GM21786 (cell line): Measurements from ENCODE around the gene ZNF385A.
"Not testable (repeated sequence)": the region's sequence is repeated elsewhere in the genome, so short reads cannot be mapped to it uniquely, and the experiment has no call there.

Experiments
- ATAC-seq: cut with Tn5 transposase; IDR thresholded peaks from one replicate; pipeline ENCODE4 v1.9.1; 2021; ENCODE audit not compliant: unreplicated experiment

ZNF385A gene

DNA sequence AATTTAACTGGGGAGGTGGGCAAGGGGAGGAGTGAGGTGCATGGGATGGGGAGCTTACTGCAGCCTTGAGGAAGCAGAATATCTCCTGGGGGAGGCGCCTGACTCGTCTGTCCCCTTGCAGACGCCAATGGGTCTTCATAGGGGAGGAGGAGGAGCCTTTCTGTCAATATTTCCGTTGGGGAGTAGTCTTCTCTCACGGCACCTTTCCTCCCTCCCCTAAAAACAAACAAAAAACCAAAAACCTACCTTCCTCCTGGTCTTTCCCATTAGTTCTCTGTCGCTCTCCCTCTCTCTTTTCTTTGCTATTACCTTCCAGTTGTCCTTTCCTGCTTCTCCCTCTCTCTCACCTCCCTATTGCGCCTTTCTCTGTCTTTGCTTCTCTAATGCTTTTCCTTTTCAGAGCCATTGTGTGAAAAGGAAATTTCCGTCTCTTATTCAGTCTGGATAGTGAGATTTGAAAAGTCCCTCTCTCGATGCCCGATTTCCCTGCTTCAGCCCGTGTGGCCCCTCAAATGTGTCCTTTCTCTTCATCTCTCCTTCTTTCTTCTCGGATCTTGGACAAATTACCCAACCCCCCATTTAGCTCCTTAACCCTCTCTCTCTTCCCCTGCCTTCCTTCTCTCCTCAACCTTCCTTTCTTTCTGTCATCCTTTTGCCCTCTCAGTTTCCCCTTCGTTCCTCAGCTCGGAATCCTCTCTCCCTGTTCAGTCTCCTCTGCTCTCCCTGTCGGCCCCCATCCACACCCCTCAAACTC is 26.2 kb downstream of the ZNF385A start:
- ATAC-seq, result no peak

DNA sequence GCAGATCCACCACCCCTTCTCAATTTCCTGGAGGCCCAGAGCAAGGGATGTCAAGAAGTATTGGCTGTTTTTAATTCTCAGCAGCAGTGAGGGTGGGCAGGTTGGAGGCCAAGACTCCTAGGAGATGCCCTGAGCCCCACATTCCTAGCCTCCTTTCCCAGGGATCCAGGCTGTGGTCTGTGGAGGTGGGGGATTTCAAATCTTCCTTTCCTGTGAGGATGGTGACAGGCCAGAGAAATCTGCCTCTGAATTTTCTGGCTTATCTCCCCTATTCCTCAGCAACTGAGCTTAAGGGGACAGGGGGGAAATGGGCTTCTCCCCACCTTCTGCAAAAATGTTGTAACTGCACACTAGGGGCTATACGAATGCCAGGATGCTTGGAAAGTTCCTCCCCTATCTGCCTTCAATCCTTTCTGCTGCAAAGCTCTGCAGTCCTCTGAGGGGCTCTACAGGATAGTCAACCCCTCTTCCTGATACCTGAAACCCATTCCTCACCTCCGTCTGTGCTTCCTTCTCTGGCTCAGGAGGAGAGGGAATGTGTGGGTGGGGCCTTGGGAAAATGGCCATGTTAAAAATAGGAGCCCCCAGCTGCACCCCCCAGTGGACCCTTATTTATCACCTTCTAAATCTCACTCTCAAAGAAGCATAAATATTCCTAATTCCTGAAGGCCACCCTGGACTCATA is 26.9 kb downstream of the ZNF385A start:
- ATAC-seq, result no peak

DNA sequence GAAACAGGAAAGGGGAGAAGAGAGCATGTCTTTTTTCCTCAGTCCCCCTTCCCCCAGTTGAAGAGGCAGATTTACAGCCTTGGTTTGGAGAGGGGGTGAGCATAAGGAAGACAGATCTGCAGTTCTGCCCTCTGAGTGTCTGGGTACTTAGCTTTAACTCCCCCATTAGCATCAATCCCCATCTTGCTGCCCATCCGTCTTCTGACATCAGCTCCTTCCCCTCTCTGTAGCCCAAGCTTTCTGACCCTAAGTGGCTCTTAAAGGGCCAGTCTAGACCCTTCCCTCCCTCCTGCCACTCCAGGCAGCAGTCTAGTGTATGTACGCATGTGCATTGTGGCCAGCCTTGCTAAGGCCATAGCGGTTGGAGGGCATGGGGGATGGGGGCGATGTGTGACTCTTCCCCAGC is 27.6 kb downstream of the ZNF385A start:
- ATAC-seq, result no peak

DNA sequence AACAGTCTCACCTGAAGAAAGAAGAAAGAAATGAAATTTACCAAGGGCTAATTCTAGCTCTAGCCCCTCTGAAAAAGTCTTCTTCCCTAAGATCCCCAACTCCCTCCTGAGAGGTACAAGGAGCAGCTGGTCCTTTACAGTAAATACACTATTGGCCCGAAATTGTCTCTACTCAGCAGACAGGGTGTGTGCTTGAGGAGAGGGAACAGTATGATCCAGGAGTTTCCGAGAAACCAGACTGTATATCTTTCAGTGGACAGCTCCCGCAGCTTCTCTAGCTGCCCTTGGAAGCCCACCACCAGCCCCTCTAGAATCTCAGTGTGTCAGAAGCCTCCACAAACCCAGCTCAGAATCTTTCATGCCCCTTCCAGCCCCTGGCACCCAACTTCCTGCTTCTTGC is 28.3 kb downstream of the ZNF385A start:
- no peak for ATAC-seq

DNA sequence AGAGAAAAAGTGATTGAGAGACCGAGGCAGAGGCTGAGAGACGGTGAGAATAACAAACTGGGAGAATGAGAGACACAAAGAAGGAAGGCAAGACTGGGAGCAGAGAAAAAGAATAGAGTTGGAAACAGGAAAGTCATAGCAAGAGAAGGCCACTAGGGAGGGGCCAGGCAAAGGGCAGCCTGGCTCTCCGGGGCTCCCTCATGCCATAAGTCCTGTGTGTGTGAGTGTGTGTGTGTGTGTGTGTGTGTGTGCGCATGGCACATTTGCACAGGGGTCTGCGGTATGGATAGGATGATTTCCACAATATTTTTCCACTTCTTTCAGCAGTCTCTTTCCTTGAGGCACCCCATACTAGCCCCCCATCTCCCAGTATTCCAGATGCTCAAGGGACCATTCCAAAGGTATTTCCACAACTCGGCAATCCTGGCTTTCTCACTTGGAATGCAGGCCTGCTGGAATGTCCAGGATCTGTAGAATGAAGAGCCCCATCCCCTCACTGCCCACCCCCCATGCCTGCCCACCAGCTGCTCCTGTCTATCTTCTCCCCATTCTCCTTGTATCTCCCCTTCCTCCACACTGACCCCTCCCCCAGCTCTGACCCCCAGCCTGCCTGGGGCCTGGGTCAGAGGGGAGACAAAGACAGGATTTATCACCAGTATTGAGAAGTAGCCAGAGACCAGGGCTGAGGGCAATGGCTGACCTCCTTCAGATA is 29.3 kb downstream of the ZNF385A start:
- ATAC-seq, result no peak

DNA sequence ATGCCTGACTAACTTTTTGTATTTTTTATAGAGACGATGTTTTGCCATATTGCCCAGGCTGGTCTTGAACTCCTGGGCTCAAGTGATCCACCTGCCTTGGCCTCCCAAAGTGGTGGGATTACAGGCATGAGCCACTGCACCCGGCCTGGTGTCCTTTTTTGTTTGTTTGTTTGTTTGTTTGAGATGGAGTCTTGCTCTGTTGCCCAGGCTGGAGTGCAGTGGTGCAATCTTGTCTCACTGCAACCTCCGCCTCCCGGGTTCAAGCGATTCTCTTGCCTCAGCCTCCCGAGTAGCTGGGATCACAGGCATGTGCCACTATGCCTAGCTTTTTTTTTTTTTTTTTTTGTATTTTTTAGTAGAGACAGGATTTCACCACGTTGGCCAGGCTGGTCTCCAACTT is 30.3 kb downstream of the ZNF385A start:
- ATAC-seq, result not testable (repeated sequence)

DNA sequence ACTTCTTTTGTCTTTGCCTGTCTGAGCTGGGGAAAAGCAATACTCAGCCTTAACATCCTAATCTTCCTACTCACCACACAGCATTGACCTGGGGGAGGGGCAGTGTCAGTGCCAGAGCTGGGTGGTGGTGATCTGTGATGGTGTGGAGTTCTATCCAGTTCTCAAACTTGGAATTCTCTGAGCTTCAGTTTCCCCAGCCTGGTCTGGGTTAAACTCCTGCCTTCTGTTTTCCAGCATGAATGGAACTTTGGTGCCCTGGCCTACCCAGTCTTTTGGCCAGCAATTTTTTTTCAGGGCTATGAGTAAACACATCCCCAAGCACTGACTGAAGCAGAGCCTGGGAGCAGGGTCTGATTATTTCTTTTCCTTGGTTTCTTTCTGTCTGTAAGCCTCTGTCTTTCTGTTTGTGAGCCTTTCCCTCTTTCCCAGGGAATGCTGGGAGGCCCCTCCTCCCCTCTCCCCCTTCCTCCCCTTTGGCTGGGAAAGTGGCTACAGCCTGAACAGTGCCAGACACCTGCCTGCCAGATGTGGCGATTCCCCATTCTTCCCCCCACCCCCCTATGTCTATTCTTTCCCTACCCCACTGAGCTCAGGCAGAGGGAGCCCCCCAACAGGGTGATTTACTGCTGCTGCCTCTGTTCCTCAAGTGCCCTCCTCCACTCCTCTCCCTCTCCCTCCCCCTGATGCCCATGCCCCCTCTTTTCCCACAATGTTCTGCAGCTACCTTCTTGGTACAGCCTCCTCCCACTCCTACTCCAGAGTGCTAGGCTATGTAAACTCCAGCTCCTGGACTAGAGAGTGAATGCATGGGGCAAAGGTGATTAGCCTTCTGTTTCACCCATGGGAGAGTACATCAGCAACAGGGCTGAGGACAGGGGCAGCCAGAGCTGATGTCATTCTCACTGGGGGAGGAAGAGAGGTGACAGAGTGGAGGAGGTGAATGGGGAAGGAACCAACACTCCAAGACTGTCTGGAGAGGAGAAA is 31.4 kb downstream of the ZNF385A start:
- ATAC-seq, result no peak

DNA sequence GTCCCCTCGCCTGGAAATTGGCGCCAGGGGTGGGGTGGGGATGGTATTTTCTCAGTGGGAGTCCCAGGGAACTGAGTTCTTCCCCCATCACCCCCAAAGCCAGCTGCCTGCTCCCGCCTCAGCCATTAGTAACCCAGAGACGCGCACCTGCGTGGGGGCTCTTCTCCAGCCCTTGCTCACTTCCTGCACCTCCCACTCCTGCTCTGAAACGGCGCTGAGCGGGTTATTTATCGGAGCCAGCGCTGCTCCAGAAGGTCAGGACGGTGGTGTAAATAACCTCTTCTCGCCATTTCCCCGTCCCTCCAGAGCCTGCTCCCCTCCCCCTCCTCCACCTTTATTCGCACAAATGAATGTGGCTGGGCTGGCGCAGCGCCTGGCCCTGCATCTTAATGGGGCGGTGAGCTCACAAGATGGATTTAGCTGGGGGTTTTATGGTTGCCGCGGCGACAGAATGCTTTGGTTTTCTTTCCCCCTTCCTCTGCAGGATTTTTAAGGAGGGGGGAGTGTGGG is 32.5 kb downstream of the ZNF385A start:
- ATAC-seq, result no peak

DNA sequence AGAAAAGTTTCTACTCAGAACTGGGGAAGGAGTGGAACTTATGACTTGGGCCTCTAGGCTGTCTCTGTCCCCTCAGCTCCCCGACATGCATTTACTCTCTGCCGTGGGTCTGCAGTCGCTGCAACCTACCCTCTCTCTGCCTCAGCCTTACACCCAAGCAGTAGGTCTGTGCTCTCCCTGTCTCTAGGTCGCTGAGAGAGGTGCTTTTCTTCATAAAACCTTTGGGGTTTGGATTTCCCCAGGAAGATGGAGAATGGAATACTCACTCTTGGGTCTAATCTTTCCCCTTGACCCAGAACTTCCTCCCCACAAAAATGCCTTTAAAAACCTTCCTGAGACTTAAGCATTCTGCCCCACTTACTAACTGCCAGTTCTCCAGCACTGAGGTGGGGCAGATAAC is 33.2 kb downstream of the ZNF385A start:
- no peak for ATAC-seq

DNA sequence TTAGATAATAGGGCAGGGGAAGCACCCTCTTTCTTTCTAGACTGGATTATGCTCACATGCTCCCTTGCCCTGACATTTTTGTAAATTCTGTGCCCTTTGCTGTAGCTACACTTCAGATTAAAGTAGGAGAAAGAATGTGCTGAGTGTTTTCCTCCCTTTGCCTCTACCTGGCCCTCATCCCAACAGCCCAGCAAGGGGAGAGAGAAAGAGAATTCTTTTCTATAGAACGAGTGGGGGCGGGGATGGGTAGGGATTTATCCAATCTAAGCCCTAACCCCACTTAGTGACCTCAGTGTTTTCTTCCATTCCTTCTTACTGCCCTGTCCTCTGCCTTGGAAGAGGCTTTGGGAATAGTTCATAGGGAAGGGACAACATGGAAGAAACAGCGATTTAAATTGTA is 33.8 kb downstream of the ZNF385A start:
- ATAC-seq, result no peak

DNA sequence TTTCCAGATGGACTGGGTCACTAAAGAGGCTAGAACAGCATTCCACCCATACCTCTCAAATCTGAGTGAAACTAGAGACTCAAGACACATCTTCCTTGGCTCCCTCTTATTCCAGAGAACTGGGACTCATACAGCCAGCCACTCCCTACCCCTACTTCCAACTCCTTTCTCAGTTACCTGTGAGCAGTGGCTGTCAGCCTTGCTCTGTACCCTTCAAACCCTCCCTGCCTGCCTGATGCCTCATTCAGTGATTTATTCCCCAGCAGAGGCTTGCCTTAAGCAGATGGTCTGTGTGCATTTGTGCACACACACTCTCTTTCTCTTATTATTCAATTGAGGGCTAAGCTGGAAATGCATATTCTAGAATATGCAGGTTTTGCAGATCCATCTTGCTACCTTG is 34.9 kb downstream of the ZNF385A start:
- ATAC-seq, result no peak

DNA sequence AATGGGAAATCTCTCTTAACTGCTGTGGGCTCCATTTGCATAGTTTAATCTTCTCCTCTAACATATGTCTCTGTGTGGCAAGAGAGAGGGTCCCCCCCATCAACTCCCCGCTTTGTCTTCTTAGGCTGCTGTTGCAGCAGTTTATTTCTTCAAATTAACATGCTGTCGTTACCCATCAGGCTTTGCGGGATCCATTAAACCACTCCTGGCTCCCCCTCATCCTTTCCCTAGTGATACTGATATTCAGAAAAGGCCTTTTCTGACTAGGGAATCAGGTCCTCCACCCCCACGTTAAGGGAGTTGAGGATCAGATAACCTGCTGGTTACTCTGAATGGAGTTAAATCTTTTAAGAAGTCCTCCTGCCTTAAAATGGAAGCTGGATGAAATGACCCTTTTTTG is 35.5 kb downstream of the ZNF385A start:
- no peak for ATAC-seq

DNA sequence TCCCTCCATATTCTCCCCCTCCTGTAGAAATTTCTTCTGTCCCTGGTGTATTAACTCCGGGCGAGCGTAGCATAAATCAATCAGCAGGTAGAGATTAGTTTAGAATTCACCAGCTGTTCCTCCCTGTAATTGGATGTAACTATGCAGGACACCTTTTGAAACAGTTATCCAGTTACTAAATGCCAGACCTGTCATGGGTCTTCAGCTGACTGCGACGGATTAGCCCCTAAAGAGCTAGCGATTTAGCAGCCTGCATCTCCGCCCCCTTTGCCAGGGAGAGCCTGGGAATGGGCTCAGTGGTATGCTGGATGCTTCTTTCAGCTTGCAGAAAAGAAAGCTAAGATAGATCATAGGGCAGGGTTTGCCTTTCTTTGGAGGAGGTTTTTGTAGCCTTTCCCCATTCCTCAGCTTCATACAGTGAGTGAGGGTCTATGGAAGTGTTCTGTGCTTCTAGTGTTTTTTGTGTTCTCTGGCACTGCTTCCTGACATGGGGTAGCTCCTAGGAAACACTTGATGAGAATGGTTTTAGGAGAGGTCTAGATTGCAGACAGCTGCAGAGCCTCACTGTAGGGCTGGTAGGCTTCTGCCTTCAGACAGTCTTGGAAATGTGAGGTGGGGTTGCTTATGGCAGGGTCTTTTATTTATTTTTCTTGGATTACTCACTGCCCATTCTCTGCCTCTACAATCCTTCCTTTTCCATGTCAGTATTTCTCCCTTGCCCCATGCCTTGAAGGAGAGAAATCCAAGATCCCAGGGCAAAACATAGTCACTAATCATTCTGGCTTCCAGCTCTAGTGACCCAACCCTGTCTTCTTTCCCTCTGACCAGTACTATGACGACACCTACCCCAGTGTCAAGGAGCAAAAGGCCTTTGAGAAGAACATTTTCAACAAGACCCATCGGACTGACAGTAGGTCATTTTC is 42.9 kb downstream of the ZNF385A start:
- no peak for ATAC-seq

DNA sequence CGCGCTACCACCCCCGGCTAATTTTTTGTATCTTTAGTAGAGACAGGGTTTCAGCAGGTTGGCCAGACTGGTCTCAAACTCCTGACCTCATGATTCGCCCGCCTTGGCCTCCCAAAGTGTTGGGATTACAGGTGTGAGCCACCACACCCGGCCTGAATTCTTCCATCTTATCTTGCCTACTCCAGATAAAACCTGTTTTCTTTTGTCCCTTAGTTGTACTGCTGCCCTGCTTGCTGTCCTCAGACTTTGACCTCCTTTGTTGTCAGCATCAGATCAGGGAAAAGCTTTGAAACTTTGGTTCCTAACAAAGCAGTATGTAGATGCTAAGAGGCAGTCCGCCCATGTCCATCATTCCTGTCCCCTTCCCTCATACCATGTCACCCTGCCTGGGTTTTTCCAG is 43.7 kb downstream of the ZNF385A start:
- no peak for ATAC-seq

DNA sequence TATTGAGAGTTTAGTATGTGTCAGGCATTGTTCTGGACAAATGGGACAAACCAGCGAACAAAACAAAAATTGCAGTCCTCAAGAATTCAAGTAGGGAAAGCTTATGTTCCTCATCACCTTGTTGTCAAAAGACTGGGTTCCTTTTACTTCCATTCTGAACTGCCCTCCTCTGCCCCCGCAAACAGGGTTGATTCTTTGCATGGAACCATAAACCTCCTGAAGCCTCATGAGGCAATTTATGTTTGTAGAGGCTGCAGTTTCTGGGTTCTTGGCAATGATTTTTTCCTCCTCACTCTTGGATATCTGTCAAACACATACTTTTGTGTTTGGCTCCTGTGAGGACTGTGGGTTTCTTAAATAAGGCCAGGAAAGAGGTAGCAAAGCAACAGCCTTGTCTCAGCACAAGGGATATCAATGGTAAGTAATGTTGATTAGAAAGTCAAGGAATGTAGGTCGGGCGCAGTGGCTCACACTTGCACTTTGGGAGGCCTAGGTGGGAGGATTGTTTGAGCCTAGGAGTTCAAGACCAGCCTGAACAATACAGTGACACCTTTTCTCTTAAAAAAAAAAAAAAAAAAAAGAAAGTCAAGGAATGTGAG is 45.7 kb downstream of the ZNF385A start:
- ATAC-seq, result no peak

DNA sequence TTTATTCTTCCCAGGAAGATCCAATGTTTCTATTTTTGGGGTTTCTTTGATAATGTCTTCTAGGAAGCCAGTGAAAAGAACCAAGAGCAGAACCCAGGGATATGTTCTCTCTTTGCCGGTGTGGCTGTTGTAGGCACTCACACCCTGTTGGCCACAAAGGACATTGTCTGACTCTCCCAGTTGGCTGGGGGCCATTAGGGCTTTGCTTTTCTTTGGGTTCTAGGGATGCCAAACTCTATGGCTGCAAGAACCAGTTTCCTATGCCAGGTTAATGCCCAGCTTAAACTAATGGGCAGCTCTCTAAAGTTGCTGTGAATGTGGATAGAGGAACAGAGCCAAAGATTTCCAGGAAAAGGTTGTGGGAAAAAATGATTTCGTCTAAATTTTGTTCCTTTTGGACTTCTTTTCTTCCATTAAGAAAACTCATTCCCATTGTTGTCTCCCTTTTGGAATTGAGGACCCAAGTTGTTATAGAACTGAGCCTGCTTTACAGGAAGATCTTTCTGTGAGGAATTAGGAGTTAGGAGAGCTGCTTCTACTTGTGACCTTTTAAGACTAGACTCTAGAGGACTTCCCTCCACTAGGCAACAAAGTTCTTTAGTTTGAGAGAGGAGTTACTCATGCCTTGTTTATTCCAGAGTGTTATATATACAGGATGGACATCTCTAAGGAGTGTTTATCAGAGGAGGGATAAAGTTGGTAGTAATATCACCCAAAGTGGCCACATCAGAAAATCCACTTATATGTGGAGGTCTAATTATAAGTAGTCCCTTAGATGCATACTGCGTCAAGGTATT is 46.5 kb downstream of the ZNF385A start:
- no peak for ATAC-seq

DNA sequence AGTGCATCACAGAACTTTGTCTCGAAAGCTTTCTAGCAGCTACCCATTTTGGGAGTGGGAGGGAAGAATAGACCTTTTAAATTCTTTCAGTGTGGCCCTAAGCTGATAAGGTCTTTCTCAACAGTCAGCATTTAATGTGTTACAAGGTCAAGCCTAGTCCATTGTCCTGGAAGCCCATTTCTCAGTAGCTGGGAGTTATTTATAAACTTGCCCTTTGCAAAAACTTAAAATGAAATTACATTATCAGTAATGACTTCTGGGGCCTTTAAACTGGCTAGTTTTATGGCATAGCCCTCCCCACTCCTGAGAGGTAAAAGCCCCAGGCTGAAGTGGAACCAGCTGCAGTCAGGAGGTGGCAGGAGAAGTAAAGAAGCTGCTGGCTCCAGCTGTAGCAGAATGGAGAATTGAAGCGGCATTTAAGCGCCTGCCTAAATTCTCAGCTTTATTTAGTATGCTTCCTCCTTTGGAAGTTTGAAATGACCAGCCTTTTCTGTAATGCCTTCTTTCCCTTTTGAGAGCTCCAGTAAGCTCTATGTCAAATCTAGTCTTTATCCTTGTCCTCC is 47.2 kb downstream of the ZNF385A start:
- no peak for ATAC-seq

DNA sequence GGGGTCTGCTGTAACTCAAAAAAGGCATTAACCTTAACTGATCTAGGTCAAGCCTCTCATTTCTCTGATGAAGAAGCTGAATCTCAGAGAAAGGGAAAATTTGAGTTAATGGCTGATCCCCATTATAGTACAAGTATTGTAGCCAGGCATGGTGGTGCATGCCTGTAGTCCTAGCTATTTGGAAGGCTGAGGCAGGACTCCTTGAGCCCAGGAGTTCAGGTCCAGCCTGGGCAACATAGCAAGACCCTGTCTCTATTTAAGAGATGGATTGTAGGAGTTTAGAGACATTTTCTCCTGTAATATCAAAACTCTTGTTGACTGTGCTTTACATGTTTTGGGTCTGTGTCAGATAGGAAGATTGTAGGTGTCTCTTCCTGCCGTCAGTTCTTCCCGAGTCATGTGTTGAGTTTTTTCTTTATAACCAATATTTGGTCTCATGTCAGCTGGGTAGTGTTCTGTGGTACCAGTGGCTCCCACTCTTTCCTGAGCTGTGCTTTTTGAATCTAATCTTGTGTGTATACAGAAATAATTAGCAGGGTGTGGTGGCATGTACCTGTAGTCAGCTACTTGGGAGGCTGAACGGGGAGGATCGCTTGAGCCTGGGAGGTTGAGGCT is 51.0 kb downstream of the ZNF385A start:
- ATAC-seq, result no peak
